ENCODE results near the gene GGTLC2.
"Not testable (repeated sequence)": the region's sequence is repeated elsewhere in the genome, so short reads cannot be mapped to it uniquely, and the experiment has no call there.

Gene GGTLC2

DNA sequence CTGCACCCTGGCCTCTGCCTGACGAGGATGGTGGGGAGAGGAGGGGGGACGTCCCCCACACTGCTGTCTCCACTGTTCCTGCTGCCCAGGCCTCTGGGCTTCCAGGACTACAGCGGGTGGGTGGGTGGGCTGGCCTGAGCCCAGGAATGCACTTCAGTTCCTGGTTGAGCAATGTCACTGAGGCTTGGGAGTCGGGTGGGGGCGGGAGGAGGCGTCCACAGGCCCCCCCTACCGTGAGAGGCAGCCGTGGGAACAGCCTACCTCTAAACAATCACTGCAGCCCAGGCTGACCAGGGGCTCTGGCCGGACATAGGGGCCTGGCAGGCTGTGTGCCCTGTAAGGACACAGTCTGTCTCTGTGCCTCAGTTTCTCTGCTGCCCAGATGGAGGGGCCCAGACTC, 6.0 kb downstream of the GGTLC2 start:
- DNase-seq (ENCODE audit: extremely low spot score); CTCF ChIA-PET; POLR2A ChIA-PET: not testable (repeated sequence)

DNA sequence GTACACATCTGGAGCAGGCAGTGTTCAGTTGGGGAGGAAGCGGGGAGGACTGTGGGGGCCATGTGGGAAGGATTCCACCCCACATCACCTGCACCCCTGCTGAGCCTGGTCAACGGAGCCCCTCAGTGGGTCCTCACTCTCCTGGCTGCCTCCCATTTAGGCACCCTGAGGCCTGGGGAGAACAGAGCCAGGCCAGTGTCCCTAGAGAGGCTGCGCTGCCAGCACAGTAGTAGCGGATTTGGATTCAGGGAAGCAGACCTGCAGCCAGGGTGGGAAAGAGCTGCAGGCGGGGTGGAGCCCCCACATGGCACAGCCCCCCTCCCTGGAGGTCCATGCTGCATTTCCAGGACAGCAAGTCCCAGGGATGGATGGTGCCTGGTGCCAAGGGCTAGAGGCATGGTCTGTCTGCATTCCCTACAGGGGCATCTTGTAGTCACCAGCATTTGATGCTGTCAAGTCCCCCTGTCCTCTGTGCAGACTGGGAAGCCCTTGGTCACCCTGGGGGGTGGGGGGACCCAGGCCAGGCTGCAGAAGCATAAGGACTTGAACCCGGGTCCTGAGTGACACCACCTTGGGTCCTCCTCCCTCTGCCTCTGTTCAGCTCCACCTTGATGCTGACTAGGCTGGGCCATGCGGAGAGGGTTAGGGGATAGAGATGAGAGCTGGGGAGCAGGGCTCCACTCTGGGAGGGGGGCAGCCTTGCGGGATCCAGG, 6.5 kb downstream of the GGTLC2 start:
- DNase-seq (ENCODE audit: extremely low spot score); POLR2A ChIA-PET; CTCF ChIA-PET: not testable (repeated sequence)

DNA sequence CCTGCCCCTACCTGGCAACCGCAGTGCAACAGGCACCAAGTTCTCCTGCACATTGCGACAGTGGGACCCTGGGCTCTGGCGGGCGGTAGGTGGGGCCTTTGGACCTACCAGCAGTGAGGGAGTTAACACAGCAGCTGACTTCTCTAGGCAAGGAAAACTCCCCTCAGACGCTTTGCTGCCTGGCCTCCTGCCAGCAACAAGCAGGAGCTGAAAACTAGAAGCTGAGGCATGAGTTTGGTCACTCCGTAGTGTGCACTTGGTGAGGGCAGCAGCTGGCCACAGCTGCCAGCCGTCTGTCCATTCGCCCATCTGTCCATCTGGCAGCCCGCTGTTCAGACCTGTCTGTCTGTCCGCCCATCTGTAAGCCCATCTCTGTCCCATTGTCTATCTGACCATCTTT, 7.2 kb downstream of the GGTLC2 start:
- DNase-seq (ENCODE audit: extremely low spot score); CTCF ChIA-PET; POLR2A ChIA-PET: not testable (repeated sequence)

DNA sequence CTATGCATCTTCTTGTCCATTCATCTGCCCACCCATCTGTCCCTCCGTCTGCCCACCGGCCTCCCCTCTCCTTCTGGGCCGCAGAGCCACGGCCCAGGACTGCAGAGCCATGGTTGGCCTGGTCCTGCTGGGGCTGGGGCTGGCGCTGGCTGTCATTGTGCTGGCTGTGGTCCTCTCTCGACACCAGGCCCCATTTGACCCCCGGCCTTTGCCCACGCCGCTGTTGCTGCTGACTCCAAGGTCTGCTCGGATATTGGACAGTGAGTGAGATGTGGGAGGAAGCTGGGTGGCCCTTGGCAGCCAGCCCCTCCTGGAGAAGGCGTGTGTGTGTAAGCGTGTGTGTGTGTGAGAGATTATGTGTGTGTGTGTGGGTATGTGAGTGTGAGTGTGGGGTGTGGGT, 7.7 kb downstream of the GGTLC2 start:
- CTCF ChIA-PET; POLR2A ChIA-PET; DNase-seq (ENCODE audit: extremely low spot score): not testable (repeated sequence)

DNA sequence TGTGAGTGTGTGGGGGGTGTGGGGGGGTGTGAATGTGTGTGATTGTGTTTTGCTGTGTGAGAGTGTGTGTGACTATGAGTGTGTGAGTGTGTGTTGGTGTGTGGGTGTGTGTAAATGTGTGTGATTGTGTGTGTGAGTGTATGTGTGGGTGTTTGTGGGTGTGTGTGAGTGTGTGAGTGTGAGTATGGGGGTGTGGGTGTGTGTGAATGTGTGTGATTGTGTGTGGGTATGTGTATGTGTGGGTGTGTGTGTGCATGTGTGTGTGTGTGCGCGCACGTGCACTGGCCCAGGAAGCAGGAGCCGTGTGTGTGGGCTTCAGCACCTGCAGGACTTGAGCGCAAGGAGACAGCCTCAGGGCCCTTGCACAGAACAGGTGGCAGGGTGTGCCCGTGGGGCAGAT, 8.2 kb downstream of the GGTLC2 start:
- CTCF ChIA-PET; POLR2A ChIA-PET; DNase-seq (ENCODE audit: extremely low spot score): not testable (repeated sequence)

DNA sequence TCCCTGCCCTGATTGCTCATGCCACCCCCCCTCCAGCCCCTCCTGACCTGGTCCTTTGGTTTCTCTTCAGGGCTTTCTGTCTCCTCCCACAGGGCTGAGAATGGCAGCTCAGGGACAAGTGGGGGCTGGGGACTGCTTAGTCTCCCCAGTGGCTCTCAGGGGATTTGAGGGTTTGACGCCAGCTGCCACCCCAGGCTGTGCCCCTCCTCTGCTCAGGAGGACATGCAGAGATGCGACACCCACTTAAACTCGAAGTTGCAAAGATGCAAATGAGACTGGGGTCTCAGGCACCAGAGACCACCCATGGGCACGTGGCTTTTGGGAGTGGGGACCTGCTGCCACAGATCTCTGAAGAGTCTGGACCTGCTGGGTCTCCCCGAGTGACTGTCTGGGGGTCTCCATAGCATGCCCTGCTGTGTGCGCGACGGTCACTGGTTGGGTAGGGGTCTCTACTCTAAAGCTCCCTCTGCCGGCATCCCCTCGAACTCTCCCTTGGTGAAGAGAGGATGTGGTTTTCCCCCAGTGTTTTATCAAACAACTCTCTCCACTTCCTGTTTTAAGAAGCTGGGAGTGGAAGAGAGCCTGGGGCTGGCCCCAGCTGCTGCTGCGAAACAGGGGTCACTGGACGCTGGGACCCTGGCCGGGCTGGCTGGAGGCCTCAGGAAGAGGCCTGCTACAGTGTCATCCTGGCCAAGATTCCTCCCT, 9.4 kb downstream of the GGTLC2 start:
- POLR2A ChIA-PET; DNase-seq (ENCODE audit: extremely low spot score): not testable (repeated sequence)
- CTCF ChIA-PET, result interaction anchor here (1.4 kb wide), 1 partner anchor 63 kb away, joined by 3 read pairs; no protein-coding TSS in a partner anchor

DNA sequence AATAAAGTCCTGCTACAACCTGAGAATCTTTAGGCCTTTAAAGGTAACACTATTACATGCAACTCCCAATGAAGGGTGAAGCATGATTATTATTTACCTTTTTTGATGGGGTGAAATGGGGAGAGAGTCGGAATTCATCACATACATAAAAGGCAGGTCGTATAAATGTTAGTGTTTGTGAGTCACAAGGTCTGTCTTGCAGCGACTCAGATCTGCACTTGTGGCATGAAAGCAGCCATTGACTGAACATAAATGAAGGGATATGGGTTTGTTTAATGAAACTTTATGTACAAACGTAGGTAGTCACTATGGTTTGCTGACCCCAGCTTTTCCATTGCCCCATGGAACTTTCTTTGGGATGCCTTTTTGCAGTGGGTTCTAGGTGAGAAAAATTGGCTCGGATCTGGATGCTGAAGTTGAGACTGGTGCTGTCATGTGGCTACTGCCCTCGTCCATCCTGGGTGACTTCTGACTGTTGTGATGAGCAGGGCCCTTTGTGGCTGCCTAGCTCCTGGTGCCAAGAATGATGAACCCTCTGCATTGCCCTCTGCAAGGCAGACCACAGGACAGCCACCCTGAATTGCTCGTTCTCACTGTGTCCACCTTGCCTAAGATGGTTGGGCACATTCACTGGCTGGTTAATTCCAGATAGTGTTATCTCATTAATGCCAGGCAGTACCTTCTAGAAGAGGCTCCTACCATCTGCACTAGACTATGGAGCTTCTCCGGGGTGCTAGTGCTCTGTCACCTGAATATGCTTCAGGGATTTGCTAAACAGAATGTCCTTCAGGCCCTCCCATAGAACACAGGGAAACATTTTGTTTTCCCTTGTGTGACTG, 11.3 kb downstream of the GGTLC2 start:
- TF ChIP-seq, protein P1, sequence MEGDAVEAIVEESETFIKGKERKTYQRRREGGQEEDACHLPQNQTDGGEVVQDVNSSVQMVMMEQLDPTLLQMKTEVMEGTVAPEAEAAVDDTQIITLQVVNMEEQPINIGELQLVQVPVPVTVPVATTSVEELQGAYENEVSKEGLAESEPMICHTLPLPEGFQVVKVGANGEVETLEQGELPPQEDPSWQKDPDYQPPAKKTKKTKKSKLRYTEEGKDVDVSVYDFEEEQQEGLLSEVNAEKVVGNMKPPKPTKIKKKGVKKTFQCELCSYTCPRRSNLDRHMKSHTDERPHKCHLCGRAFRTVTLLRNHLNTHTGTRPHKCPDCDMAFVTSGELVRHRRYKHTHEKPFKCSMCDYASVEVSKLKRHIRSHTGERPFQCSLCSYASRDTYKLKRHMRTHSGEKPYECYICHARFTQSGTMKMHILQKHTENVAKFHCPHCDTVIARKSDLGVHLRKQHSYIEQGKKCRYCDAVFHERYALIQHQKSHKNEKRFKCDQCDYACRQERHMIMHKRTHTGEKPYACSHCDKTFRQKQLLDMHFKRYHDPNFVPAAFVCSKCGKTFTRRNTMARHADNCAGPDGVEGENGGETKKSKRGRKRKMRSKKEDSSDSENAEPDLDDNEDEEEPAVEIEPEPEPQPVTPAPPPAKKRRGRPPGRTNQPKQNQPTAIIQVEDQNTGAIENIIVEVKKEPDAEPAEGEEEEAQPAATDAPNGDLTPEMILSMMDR (IDR thresholded peaks at IDR 0.05; ENCODE audit: control extremely low read depth, extremely low read depth, low read depth, missing control alignments), result no peak
- no peak for DNase-seq (ENCODE audit: extremely low spot score)
- CTCF ChIA-PET, result interaction anchor here (0.7 kb wide), 1 partner anchor 80 kb away, joined by 3 read pairs; no protein-coding TSS in a partner anchor
- POLR2A ChIA-PET, result no interaction called here

DNA sequence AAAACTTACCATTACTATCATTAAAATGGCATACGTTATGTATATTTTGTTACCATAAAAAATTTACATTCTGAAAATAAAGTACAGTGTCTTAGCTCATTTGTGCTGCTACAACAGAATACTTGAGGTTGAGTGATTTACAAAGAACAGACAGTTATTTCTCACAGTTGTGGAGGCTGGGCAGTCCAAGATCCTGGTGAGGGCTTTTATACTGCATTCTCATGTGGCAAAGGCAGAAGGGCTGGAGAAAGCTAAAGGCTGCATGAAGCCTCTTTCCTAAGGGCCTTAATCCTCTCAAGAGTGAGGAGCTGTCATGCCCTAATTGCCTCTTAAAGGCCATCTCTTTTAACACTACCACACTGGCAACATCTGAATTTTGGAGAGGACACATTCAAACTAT, 13.3 kb downstream of the GGTLC2 start:
- TF ChIP-seq, protein P1 (IDR thresholded peaks at IDR 0.05; ENCODE audit: control extremely low read depth, extremely low read depth, low read depth, missing control alignments), result no peak
- DNase-seq (ENCODE audit: extremely low spot score), result no peak
- POLR2A ChIA-PET, result no interaction called here
- CTCF ChIA-PET, result interaction anchor here (1.0 to 1.5 kb wide), 3 partner anchors 8 to 112 kb away, joined by 3 to 7 read pairs (median 3); no protein-coding TSS in a partner anchor

DNA sequence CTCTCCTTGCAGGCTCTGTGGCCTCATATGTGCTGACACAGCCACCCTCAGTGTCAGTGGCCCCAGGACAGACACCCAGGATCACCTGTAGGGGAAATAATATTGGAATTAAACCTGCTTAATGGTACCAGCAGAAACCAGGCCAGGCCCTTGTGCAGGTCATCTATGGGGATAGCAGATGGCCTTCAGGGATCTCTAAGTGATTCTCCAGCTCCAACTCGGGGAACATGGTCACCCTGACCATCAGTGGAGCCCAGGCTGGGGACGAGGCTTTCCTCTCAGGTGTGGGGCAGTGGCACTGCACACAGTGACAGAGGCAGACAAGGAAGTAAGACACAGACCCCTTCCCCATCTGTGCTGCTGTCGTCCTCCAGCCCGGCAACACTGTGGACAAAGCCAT, 16.9 kb downstream of the GGTLC2 start:
- TF ChIP-seq, protein P1 (IDR thresholded peaks at IDR 0.05; ENCODE audit: control extremely low read depth, extremely low read depth, low read depth, missing control alignments), result no peak
- DNase-seq (ENCODE audit: extremely low spot score), result no peak
- POLR2A ChIA-PET, result no interaction called here
- CTCF ChIA-PET, result interaction anchor here (1.0 kb wide), 1 partner anchor 48 kb away, joined by 3 read pairs; no protein-coding TSS in a partner anchor
